NAMALWA (cell line): ENCODE measurements around the gene TCEAL8.
A peak's percentile ranks its signal among the peaks of the same experiment; 100 is the strongest.
"Not testable (repeated sequence)": the region's sequence is repeated elsewhere in the genome, so short reads cannot be mapped to it uniquely, and the experiment has no call there.

Source experiments
- DNase-seq: peaks from one replicate; pipeline ENCODE4 v3.0.0-alpha.2; 2015; ENCODE audit warnings: low spot score

The TCEAL8 gene

GRCh38 chrX:103254921-103255493, at the start of gene TCEAL8:
Gene TCEAL8 (minus strand): TSS chrX:103255155. CDS start chrX:103253979, 1,176 bp downstream.
- peak; percentile 61 for DNase-seq

GRCh38 chrX:103304705-103305104, 49.8 kb upstream of the TCEAL8 start:
- no peak for DNase-seq

- no peak for DNase-seq
Measured at GRCh38 chrX:103293118-103293517, 38.2 kb upstream of the TCEAL8 start.

- DNase-seq, result no peak
Measured at GRCh38 chrX:103279624-103280023, 24.7 kb upstream of the TCEAL8 start.

- DNase-seq, result no peak
Measured at GRCh38 chrX:103276581-103277002, 21.6 kb upstream of the TCEAL8 start, which contains the start of gene TCEAL5. Gene TCEAL5 (minus strand): TSS chrX:103276750. CDS start chrX:103274563, 2,187 bp downstream.

GRCh38 chrX:103275947-103276567, 21.1 kb upstream of the TCEAL8 start:
- no peak for DNase-seq

- no peak for DNase-seq
Measured at GRCh38 chrX:103274284-103274683, 19.3 kb upstream of the TCEAL8 start.

GRCh38 chrX:103258275-103258674, 3.3 kb upstream of the TCEAL8 start:
- no peak for DNase-seq

- no peak for DNase-seq
Measured at GRCh38 chrX:103256651-103257050, 1.7 kb upstream of the TCEAL8 start.

GRCh38 chrX:103254171-103254824, 657 bp downstream of the TCEAL8 start:
- no peak for DNase-seq

- DNase-seq, result no peak
Measured at GRCh38 chrX:103253608-103254007, 1.3 kb downstream of the TCEAL8 start.

- DNase-seq, result no peak
Measured at GRCh38 chrX:103250977-103251376, 4.0 kb downstream of the TCEAL8 start.

GRCh38 chrX:103249805-103250204, 5.2 kb downstream of the TCEAL8 start:
- DNase-seq, result no peak

GRCh38 chrX:103248553-103248952, 6.4 kb downstream of the TCEAL8 start:
- peak; percentile 25 for DNase-seq

- DNase-seq, result no peak
Measured at GRCh38 chrX:103240155-103240554, 14.8 kb downstream of the TCEAL8 start.

- no peak for DNase-seq
Measured at GRCh38 chrX:103236296-103236695, 18.7 kb downstream of the TCEAL8 start.

GRCh38 chrX:103235608-103236007, 19.3 kb downstream of the TCEAL8 start:
- not testable (repeated sequence) for DNase-seq

- DNase-seq, result no peak
Measured at GRCh38 chrX:103234869-103235268, 20.1 kb downstream of the TCEAL8 start.

GRCh38 chrX:103233263-103233662, 21.7 kb downstream of the TCEAL8 start:
- no peak for DNase-seq

- not testable (repeated sequence) for DNase-seq
Measured at GRCh38 chrX:103225918-103226317, 29.0 kb downstream of the TCEAL8 start.

- no peak for DNase-seq
Measured at GRCh38 chrX:103220511-103221323, 34.2 kb downstream of the TCEAL8 start.

- DNase-seq, result no peak
Measured at GRCh38 chrX:103215425-103215991, 39.4 kb downstream of the TCEAL8 start.
